Glomerular endothelial cell (primary cell): ENCODE results near the gene ABHD4. TPM values are rescaled to one million over a fixed set of nuclear protein-coding genes. Genes with fewer than 3 reads are reported as not detected.

Experiments used
- DNase-seq: peaks from one replicate; pipeline ENCODE4 v3.0.0-alpha.2; 2011; ENCODE audit warnings: low read depth, low spot score; ENCODE audit errors: extremely low read depth
- total RNA-seq: library from RNA; depleted of rRNA; stranded (reverse); fragments of >200 nt; gene quantifications from 2 replicates; pipeline ENCODE4 v1.2.3, GENCODE V29; 2015

The ABHD4 gene
- total RNA-seq, 1 donor from 2014 or later: 24.8 TPM

DNA sequence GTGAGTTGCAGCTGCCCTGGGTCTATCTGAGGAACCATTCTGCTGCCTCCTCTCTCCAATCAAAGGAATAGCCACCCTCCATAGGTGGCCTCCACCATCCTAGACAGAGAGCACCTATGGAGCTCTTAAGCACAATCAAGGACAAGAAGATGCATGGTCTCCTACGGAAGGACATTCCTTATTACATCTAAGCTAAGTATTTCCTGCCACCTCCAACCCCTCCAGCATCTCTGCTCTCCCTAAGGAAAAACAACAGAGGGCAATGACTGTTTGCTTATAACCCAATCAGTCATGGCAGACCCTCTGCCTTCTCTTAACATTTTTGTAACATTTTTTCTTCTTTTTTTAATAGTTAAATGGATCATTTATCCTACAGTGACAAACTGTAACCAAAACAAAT lies 60.8 kb downstream of the ABHD4 start:
- DNase-seq: no peak

DNA sequence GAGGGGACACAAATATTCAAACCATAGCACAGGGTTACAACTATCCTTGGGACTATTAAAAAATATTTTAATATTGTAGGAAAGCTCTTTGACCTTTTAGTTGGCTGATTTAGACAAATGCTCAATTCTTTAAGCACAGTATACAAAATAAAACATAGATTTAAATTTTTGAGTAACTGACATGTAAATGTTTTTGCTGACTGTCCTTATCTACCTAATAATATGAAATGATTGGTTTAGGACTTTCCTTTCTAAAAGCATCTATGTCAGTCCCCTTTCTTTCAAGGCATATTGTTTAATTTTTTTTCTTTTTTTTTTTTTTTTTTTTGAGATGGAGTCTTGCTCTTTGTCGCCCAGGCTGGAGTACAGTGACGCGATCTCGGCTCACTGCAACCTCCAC lies 62.6 kb downstream of the ABHD4 start:
- DNase-seq: no peak

Other genes starting within 250 kb of the ABHD4 start
- 455 and 554 TPM in 2 replicates for gene DAD1, start 9.1 kb upstream of the ABHD4 start, total RNA-seq
- gene OR6J1, start 46.1 kb downstream of the ABHD4 start, total RNA-seq: not detected in 2 replicates
- 136 and 203 TPM in 2 replicates for gene OXA1L, start 168.4 kb downstream of the ABHD4 start, total RNA-seq
- gene SLC7A7, start 217.1 kb downstream of the ABHD4 start, total RNA-seq: 27.2 and 38.2 TPM in 2 replicates
- 97.6 and 305 TPM in 2 replicates for gene MRPL52, start 231.6 kb downstream of the ABHD4 start, total RNA-seq
- gene MMP14, start 238.3 kb downstream of the ABHD4 start, total RNA-seq: 630 and 804 TPM in 2 replicates